ENCODE measurements around the gene BIRC3.

The BIRC3 gene

GRCh38 chr11:102317099-102317767 lies at the start of gene BIRC3:
Gene BIRC3, plus strand, starts transcription at chr11:102317484. Its CDS starts 7,026 bp downstream, at chr11:102324510.
- DNase-seq, result peak; percentile 38

GRCh38 chr11:102267609-102268008 lies 49.7 kb upstream of the BIRC3 start:
- DNase-seq, result no peak

GRCh38 chr11:102268083-102268984 lies 49.0 kb upstream of the BIRC3 start:
- no peak for DNase-seq

- no peak for DNase-seq
These were observed 48.3 kb upstream of the BIRC3 start for GRCh38 chr11:102268985-102269470.

GRCh38 chr11:102269927-102270326 lies 47.4 kb upstream of the BIRC3 start:
- DNase-seq, result no peak

GRCh38 chr11:102272047-102272824 lies 45.0 kb upstream of the BIRC3 start:
- DNase-seq, result no peak

- no peak for DNase-seq
These were observed 42.7 kb upstream of the BIRC3 start for GRCh38 chr11:102274628-102275027.

GRCh38 chr11:102276362-102276761 lies 40.9 kb upstream of the BIRC3 start:
- DNase-seq, result no peak

- no peak for DNase-seq
These were observed 40.5 kb upstream of the BIRC3 start for GRCh38 chr11:102276783-102277182.

- DNase-seq, result peak; percentile 2
These were observed 37.6 kb upstream of the BIRC3 start for GRCh38 chr11:102279641-102280170.

- no peak for DNase-seq
These were observed 36.9 kb upstream of the BIRC3 start for GRCh38 chr11:102280245-102280833.

- no peak for DNase-seq
These were observed 34.2 kb upstream of the BIRC3 start for GRCh38 chr11:102283116-102283485.

- no peak for DNase-seq
These were observed 33.3 kb upstream of the BIRC3 start for GRCh38 chr11:102284008-102284407.

- no peak for DNase-seq
These were observed 31.0 kb upstream of the BIRC3 start for GRCh38 chr11:102286292-102286691.

- peak; percentile 4 for DNase-seq
These were observed 29.1 kb upstream of the BIRC3 start for GRCh38 chr11:102287964-102288724.

GRCh38 chr11:102288725-102289083 lies 28.6 kb upstream of the BIRC3 start:
- DNase-seq, result no peak

GRCh38 chr11:102289592-102289991 lies 27.7 kb upstream of the BIRC3 start:
- DNase-seq, result no peak

- no peak for DNase-seq
These were observed 25.5 kb upstream of the BIRC3 start for GRCh38 chr11:102291831-102292230.

GRCh38 chr11:102292933-102293332 lies 24.4 kb upstream of the BIRC3 start:
- no peak for DNase-seq

GRCh38 chr11:102293873-102294601 lies 23.2 kb upstream of the BIRC3 start:
- no peak for DNase-seq

- DNase-seq, result no peak
These were observed 22.2 kb upstream of the BIRC3 start for GRCh38 chr11:102295045-102295444.
